Kidney (tissue), 14 donors: ENCODE data around the gene RAD51B. TPM values are rescaled to one million over a fixed set of nuclear protein-coding genes. Genes with fewer than 3 reads are reported as not detected.

ENCODE experiments used
- DNase-seq, 5 donors: peaks; one replicate each; pipeline ENCODE4 v3.0.0-alpha.2; 2013 to 2020
- FAIRE-seq: peaks from 2 replicates; lab custom pipeline; 2012; peaks lifted over from hg19 to GRCh38; lab: Jason Lieb, UNC
- H3K27ac ChIP-seq, 2 donors: one replicate each; pipeline ENCODE4 v1.7.0; 2013; ENCODE audit warnings: low read depth in 2 of 2, low read length in 2 of 2, inconsistent platforms in 1 of 2
- H3K27me3 ChIP-seq: one replicate; pipeline ENCODE4 v1.7.1; 2013; ENCODE audit warnings: low read length, inconsistent platforms; ENCODE audit not compliant: control insufficient read depth, insufficient read depth
- H3K36me3 ChIP-seq, 3 donors: one replicate each; pipeline versions ENCODE4 v1.7.0 to v1.7.1; 2013; ENCODE audit warnings: low read length in 3 of 3, control low read depth in 1 of 3, inconsistent platforms in 1 of 3; ENCODE audit not compliant: insufficient read depth in 3 of 3, control insufficient read depth in 2 of 3
- H3K4me1 ChIP-seq, 3 donors: one replicate each; pipeline versions ENCODE4 v1.7.0 to v1.7.1; 2013; ENCODE audit warnings: low read length in 3 of 3, inconsistent platforms in 1 of 3, low read depth in 1 of 3; ENCODE audit not compliant: control insufficient read depth in 2 of 3, insufficient read depth in 2 of 3
- H3K4me3 ChIP-seq, 3 donors: one replicate each; pipeline versions ENCODE4 v1.7.0 to v1.8.1; 2013; ENCODE audit warnings: low read length in 3 of 3, control low read depth in 1 of 3, inconsistent platforms in 1 of 3
- H3K9ac ChIP-seq, 3 donors: one replicate each; pipeline versions ENCODE4 v1.7.0 to v1.7.1; 2013; ENCODE audit warnings: low read length in 3 of 3, control low read depth in 1 of 3, inconsistent platforms in 1 of 3
- H3K9me3 ChIP-seq, 3 donors: one replicate each; pipeline versions ENCODE4 v1.7.0 to v1.7.1; 2013; ENCODE audit warnings: low read length in 3 of 3, control low read depth in 1 of 3, inconsistent platforms in 1 of 3; ENCODE audit not compliant: control insufficient read depth in 2 of 3, insufficient read depth in 1 of 3
- CTCF ChIP-seq: IDR thresholded peaks from 3 replicates; pipeline ENCODE4 v1.5.1; 2012; ENCODE audit warnings: mild to moderate bottlenecking, moderate library complexity, borderline replicate concordance; ENCODE audit not compliant: insufficient read depth; ENCODE audit errors: extremely low read depth
- intact Hi-C: fragments of 100-400 bp; cut with DNase I; formaldehyde crosslinking; loops from one replicate; pipeline ENCODE4 v1.11.1; 2022
- polyA plus RNA-seq: library from polyadenylated mRNA; stranded (reverse); fragments of 350-450 nt; fragmentation: Illumina TruSeq; extraction: RNeasy Lipid Tissue Mini Kit (QIAGEN cat#74804); gene quantifications from one replicate; pipeline ENCODE4 v1.2.3, GENCODE V29; 2014; ENCODE audit warnings: low read depth, low replicate concordance; ENCODE audit not compliant: insufficient read depth
- total RNA-seq: library from RNA; stranded (reverse); fragmentation: NEBNext Ultra II Directional; extraction: Animal tissue kit (Norgen Biotek cat#: 25700); gene quantifications from one replicate; pipeline ENCODE4 v1.2.1, GENCODE V29; 2021
- donor health status: control.
- donor health status: control.
- donor health status: control.
- donor health status: control.
- donor health status: control.
- donor health status: DM: yes; HTN: yes; CAD: no.
- donor health status: Normal renal cell carcinoma (clear cell type).

RAD51B gene
- total and polyA plus RNA-seq, 2 donors from 2014 or later = 6.9 to 18.0 TPM

DNA sequence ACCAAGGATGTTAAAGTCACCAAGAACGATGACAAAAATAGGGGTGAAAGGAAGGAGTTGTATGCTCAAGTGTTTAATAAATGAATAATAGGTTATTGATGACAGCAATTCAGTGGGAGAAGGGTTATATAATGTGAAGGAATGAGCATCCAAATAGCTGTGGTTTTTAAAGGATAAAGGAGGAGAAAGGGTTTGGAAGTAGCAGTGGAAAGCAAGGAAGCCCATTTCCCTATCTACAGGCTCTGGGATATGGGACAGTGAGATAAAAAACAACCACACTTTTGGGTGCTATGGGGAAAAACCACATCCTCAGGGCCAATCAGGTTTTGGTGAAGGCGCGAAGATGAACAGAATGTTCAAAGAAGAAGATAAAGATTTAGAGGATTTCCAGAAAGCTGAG lies 714.7 kb downstream of the RAD51B start:
- TF ChIP-seq CTCF = no peak
- intact Hi-C loops = no loop called here
- Histone ChIP-seq H3K9me3 (no peaks in the 10 kb centered on the region), H3K4me3 (no peak overlapping the region), H3K9ac (no peak overlapping the region), H3K27ac (no peak overlapping the region), H3K4me1 (peaks cover 0 to 3% (median under 1%) of the 10 kb centered on the region in 3 donors), H3K27me3 (no peaks in the 10 kb centered on the region), H3K36me3 (no peaks in the 10 kb centered on the region)
- DNase-seq (no peak), FAIRE-seq (no peak)

GRCh38 chr14:68535404-68536017 lies 715.9 kb downstream of the RAD51B start:
- Histone ChIP-seq H3K9me3 (no peaks in the 10 kb centered on the region), H3K36me3 (no peaks in the 10 kb centered on the region), H3K9ac (no peak overlapping the region), H3K4me3 (no peak overlapping the region), H3K27ac (no peak overlapping the region), H3K4me1 (peaks cover 0 to 6% (median 5%) of the 10 kb centered on the region in 3 donors), H3K27me3 (no peaks in the 10 kb centered on the region)
- no peak for TF ChIP-seq CTCF
- FAIRE-seq (no peak), DNase-seq (no peak)
- intact Hi-C loops = no loop called here

DNA sequence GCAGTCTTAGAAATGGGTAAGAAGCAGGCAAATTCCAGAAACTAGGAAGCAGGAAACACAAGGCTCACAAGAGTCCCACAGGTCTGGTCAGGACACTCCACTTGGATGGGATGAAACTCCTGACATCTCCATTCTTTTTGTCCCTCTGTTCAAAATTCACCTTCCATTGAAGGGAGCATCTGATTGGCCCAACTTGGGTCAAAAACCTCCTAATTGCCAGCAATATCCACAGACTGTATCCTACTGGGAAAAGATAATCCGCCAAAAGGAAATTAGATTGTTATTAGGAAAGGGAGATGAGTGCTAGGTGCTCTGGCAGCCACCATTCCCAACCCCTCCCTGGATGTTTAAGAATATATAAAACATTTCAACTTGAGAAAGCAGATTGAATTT lies 716.4 kb downstream of the RAD51B start:
- Histone ChIP-seq H3K9me3 (no peaks in the 10 kb centered on the region), H3K27ac (no peak overlapping the region), H3K27me3 (no peaks in the 10 kb centered on the region), H3K4me3 (no peak overlapping the region), H3K36me3 (no peaks in the 10 kb centered on the region), H3K9ac (no peak overlapping the region), H3K4me1 (peaks cover 0 to 6% (median 5%) of the 10 kb centered on the region in 3 donors)
- FAIRE-seq (no peak), DNase-seq (no peak)
- intact Hi-C loops = no loop called here
- TF ChIP-seq CTCF = no peak

DNA sequence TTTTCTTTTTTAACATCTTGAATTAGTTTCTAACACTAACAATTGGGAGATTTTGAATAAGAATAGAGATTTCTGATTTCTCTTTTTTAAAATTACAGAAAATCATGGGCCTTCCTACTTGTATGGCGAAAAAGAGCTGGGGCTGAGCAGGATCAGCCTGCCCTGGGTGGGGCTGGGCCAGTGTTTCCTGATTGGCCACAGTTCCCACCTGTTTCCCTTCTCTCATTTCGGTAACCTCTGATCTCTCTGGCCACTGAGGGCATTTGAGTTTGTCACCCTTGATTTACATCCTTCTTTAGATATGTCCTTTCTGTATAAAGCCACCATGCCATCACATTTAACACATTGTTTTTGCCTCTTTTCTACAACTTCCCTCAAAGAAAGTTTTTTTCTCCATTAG lies 719.1 kb downstream of the RAD51B start:
- H3K9me3 ChIP-seq = no peaks in the 10 kb centered on the region
- H3K27me3 ChIP-seq = no peaks in the 10 kb centered on the region
- intact Hi-C loops = no loop called here
- no peak overlapping the region for H3K4me3 ChIP-seq
- DNase-seq = peak in 1 of 5 donors; percentile 15
- TF ChIP-seq CTCF = no peak
- H3K36me3 ChIP-seq = no peaks in the 10 kb centered on the region
- no peak for FAIRE-seq
- H3K4me1 ChIP-seq = peaks cover 5 to 9% (median 6%) of the 10 kb centered on the region in 3 donors
- no peak overlapping the region for H3K27ac ChIP-seq
- H3K9ac ChIP-seq = no peak overlapping the region
